Activated naive CD4-positive, alpha-beta T cell treated with anti-CD3 and anti-CD28 coated beads, Interleukin-2, amount 10 ng/mL, durations not matched to agents 7 days and 5 days (primary cell): ENCODE data around the gene FGD4.

Source experiments
- CTCF ChIA-PET: fragments of 350-600 bp; sonication (Branson Sonifier 250); formaldehyde crosslinking; loops from one replicate; lab custom pipeline; 2021; ENCODE audit warnings: antibody characterized with exemption; lab: Charles Lee
- DNase-seq: peaks from one replicate; pipeline ENCODE4 v3.0.0-alpha.2; 2020
- H3K27ac Mint-ChIP-seq: one replicate; pipeline ENCODE4 v1.8.0; 2021; ENCODE audit warnings: mild to moderate bottlenecking, moderate library complexity, mixed read lengths
- H3K27me3 Mint-ChIP-seq: one replicate; pipeline ENCODE4 v1.8.0; 2021; ENCODE audit warnings: mild to moderate bottlenecking, mixed read lengths
- H3K36me3 Mint-ChIP-seq: one replicate; pipeline ENCODE4 v1.8.0; 2021; ENCODE audit warnings: mixed read lengths
- H3K4me1 Mint-ChIP-seq: one replicate; pipeline ENCODE4 v1.8.0; 2021; ENCODE audit warnings: mixed read lengths
- H3K4me3 Mint-ChIP-seq: one replicate; pipeline ENCODE4 v1.8.0; 2021; ENCODE audit warnings: mild to moderate bottlenecking, moderate library complexity, mixed read lengths
- H3K9me3 Mint-ChIP-seq: one replicate; pipeline ENCODE4 v1.8.0; 2021; ENCODE audit warnings: mixed read lengths

The FGD4 gene

DNA sequence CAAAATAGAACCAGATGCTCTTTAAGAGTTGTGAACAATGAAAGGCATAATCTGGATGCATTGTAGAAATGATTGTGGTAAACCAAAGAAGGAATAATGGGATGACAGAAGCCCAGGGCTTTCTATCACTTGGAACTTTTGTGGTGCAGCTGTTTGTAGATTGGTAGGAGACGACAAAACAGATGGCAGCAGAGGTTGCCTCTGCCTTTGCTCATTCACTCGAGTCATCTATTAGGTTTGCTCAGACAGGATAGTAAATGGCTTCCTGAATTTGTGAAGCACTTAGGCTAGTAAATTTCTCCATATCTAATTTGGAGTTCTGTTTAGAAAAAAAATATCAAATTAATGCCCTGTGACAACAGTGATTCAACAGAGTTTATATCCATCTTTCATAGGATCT is 78.4 kb downstream of the FGD4 start:
- CTCF ChIA-PET = no interaction called here
- no peak for DNase-seq
- no peak overlapping the region for H3K27ac Mint-ChIP-seq

GRCh38 chr12:32478166-32478565 is 78.8 kb downstream of the FGD4 start:
- Mint-ChIP-seq H3K36me3 (no peaks in the 10 kb centered on the region), H3K27ac (no peak overlapping the region), H3K9me3 (no peaks in the 10 kb centered on the region), H3K4me1 (peaks cover 4% of the 10 kb centered on the region), H3K27me3 (peaks cover 10% of the 10 kb centered on the region), H3K4me3 (no peak overlapping the region)
- no peak for DNase-seq
- CTCF ChIA-PET = no interaction called here

More for the DNA sequence above, 78.4 kb downstream of the FGD4 start:
- H3K36me3 Mint-ChIP-seq = no peaks in the 10 kb centered on the region
- no peaks in the 10 kb centered on the region for H3K9me3 Mint-ChIP-seq
- peaks cover 11% of the 10 kb centered on the region for H3K27me3 Mint-ChIP-seq
- peaks cover 4% of the 10 kb centered on the region for H3K4me1 Mint-ChIP-seq
- H3K4me3 Mint-ChIP-seq = no peak overlapping the region

- H3K27me3 Mint-ChIP-seq = peaks cover 6% of the 10 kb centered on the region
- CTCF ChIA-PET = no interaction called here
- DNase-seq = no peak
- H3K9me3 Mint-ChIP-seq = no peaks in the 10 kb centered on the region
- no peak overlapping the region for H3K4me3 Mint-ChIP-seq
- no peaks in the 10 kb centered on the region for H3K4me1 Mint-ChIP-seq
- no peaks in the 10 kb centered on the region for H3K36me3 Mint-ChIP-seq
- H3K27ac Mint-ChIP-seq = no peak overlapping the region
Observed at GRCh38 chr12:32478858-32479725, 79.7 kb downstream of the FGD4 start.

DNA sequence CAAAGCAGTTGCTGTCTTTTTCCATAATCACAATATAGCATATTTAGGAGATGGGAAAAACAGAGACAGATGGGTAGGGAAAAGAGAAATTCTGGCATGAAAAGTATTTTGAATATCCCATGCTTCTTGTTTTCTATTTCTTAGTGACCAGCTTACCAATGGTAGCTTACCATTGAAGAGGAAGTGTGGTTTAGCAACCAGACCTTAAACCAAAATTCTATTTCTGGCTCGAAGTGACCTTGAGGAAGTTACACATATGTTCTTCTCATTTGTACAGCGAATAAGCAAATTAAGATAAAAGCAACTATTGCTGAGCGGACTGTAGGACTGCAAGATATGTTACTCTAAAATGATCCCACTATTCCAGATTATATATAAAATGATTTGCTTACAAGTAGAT is 82.9 kb downstream of the FGD4 start:
- Mint-ChIP-seq H3K36me3 (no peaks in the 10 kb centered on the region), H3K9me3 (no peaks in the 10 kb centered on the region), H3K4me3 (no peak overlapping the region), H3K4me1 (no peaks in the 10 kb centered on the region), H3K27me3 (no peaks in the 10 kb centered on the region), H3K27ac (no peak overlapping the region)
- no peak for DNase-seq
- CTCF ChIA-PET = interaction anchor here (0.8 kb wide), 1 partner anchor 27 kb away, joined by 3 read pairs; no protein-coding TSS in a partner anchor

DNA sequence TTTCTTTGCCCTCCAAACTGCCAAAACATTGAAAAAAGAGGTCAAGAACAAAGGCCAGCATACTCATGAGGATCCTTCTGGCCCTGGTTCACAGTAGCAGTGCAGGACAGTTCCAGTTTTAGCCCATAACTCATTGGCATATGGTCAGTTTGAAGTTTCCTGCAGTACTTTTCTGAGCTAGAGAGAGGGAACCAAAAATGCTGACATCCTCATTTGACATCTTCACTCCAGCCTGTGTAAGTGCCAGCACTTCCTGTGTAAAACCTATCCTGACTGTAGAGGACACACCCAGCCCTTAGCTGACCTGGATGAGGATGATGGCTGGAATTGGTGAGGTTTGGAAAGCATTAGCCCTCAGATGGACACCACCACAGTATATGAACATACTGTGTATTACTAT is 84.1 kb downstream of the FGD4 start:
- CTCF ChIA-PET = interaction anchor here (0.6 to 1.4 kb wide), 4 partner anchors 99 to 1080 kb away, joined by 3 read pairs; no protein-coding TSS in a partner anchor
- Mint-ChIP-seq H3K4me1 (no peaks in the 10 kb centered on the region), H3K36me3 (no peaks in the 10 kb centered on the region), H3K27ac (no peak overlapping the region), H3K9me3 (no peaks in the 10 kb centered on the region), H3K27me3 (no peaks in the 10 kb centered on the region), H3K4me3 (no peak overlapping the region)
- no peak for DNase-seq

- Mint-ChIP-seq H3K27ac (no peak overlapping the region), H3K36me3 (no peaks in the 10 kb centered on the region), H3K27me3 (no peaks in the 10 kb centered on the region), H3K9me3 (no peaks in the 10 kb centered on the region), H3K4me3 (no peak overlapping the region), H3K4me1 (no peaks in the 10 kb centered on the region)
- no peak for DNase-seq
- CTCF ChIA-PET = interaction anchor here (0.6 to 1.4 kb wide), 4 partner anchors 98 to 1081 kb away, joined by 3 read pairs; no protein-coding TSS in a partner anchor
Observed at GRCh38 chr12:32483993-32484392, 84.6 kb downstream of the FGD4 start.

DNA sequence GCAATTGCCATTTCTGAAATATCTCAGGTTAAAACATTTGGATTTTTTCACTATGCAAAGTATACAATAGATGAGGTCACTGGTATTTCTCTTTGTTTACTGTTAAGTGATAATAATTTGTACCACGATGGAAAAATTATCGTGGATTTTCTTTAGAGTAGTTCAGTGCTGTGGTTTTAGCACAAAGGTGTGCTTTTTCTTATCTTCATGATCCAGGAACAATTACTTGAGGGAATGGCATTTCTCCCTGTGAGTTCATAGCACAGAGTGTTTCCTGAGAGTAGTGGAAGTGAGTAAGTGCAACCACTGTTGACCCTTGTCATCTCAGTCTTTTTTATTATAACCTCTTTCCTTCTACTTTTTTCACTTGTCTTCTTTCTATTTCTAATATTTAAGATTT is 86.8 kb downstream of the FGD4 start:
- Mint-ChIP-seq H3K9me3 (no peaks in the 10 kb centered on the region), H3K36me3 (no peaks in the 10 kb centered on the region), H3K4me3 (no peak overlapping the region), H3K4me1 (no peaks in the 10 kb centered on the region), H3K27ac (no peak overlapping the region), H3K27me3 (no peaks in the 10 kb centered on the region)
- CTCF ChIA-PET = no interaction called here
- no peak for DNase-seq

GRCh38 chr12:32488132-32488531 is 88.8 kb downstream of the FGD4 start:
- no peak for DNase-seq
- no peaks in the 10 kb centered on the region for H3K4me1 Mint-ChIP-seq
- no peak overlapping the region for H3K4me3 Mint-ChIP-seq
- CTCF ChIA-PET = interaction anchor here (0.7 kb wide), 1 partner anchor 487 kb away, joined by 3 read pairs; no protein-coding TSS in a partner anchor
- no peaks in the 10 kb centered on the region for H3K27me3 Mint-ChIP-seq
- H3K9me3 Mint-ChIP-seq = no peaks in the 10 kb centered on the region
- H3K27ac Mint-ChIP-seq = no peak overlapping the region
- H3K36me3 Mint-ChIP-seq = no peaks in the 10 kb centered on the region

GRCh38 chr12:32489070-32489469 is 89.7 kb downstream of the FGD4 start:
- H3K9me3 Mint-ChIP-seq = no peaks in the 10 kb centered on the region
- no peak overlapping the region for H3K4me3 Mint-ChIP-seq
- DNase-seq = no peak
- no peak overlapping the region for H3K27ac Mint-ChIP-seq
- H3K27me3 Mint-ChIP-seq = no peaks in the 10 kb centered on the region
- no peaks in the 10 kb centered on the region for H3K36me3 Mint-ChIP-seq
- H3K4me1 Mint-ChIP-seq = no peaks in the 10 kb centered on the region
- CTCF ChIA-PET = no interaction called here

GRCh38 chr12:32490801-32491200 is 91.4 kb downstream of the FGD4 start:
- Mint-ChIP-seq H3K27ac (no peak overlapping the region), H3K27me3 (no peaks in the 10 kb centered on the region)
- CTCF ChIA-PET = no interaction called here

DNA sequence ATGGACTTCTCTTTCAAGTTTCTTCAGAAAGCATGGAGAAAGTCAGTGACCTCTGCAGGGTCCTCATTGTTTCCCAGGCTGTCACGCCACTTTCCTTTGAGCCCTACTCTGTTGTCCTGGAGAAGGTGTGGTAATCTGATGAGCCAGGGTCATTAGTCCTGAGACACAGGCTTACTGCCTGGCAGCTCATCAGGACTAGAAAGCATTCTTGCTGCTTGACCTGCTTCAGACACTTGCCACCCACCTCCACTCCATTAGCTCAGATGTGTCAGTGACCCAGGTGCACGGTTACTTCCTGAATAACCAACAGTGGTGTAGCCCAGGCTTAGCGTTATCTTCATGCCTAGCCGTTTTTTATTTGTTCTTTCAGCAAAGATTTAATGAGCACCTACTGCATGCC is 93.9 kb downstream of the FGD4 start:
- H3K4me3 Mint-ChIP-seq = no peak overlapping the region
- H3K9me3 Mint-ChIP-seq = no peaks in the 10 kb centered on the region
- no peaks in the 10 kb centered on the region for H3K36me3 Mint-ChIP-seq
- no peak for DNase-seq
- no peaks in the 10 kb centered on the region for H3K4me1 Mint-ChIP-seq
- H3K27me3 Mint-ChIP-seq = no peaks in the 10 kb centered on the region
- H3K27ac Mint-ChIP-seq = no peak overlapping the region
- CTCF ChIA-PET = no interaction called here

More at GRCh38 chr12:32490801-32491200, 91.4 kb downstream of the FGD4 start:
- H3K9me3 Mint-ChIP-seq = no peaks in the 10 kb centered on the region
- no peaks in the 10 kb centered on the region for H3K4me1 Mint-ChIP-seq
- H3K4me3 Mint-ChIP-seq = no peak overlapping the region
- no peaks in the 10 kb centered on the region for H3K36me3 Mint-ChIP-seq
- DNase-seq = no peak

DNA sequence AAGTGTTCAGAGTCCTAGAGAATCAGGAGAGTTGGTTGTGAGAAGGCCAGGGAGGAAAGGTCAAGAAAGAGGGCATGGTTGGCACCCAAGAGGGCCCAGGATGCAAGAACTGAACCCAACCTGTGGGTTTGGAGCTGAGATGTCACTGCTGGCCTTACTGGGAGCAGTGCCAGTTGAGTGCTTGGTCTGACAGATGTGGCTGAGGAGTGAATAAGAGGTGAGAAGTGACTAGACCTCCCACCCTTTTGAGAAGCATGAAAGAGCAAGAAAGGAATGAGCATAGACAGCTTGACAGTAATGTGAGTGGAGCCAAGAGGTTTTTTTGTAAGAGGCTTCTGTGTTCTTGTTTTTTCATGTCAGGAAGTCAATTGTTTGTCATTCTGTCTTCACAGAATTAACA is 95.3 kb downstream of the FGD4 start:
- Mint-ChIP-seq H3K4me1 (no peaks in the 10 kb centered on the region), H3K27me3 (no peaks in the 10 kb centered on the region), H3K9me3 (no peaks in the 10 kb centered on the region), H3K36me3 (no peaks in the 10 kb centered on the region), H3K4me3 (no peak overlapping the region), H3K27ac (no peak overlapping the region)
- CTCF ChIA-PET = interaction anchor here (0.8 to 1.2 kb wide), 2 partner anchors 19 to 39 kb away, joined by 3 read pairs; no protein-coding TSS in a partner anchor
- no peak for DNase-seq

DNA sequence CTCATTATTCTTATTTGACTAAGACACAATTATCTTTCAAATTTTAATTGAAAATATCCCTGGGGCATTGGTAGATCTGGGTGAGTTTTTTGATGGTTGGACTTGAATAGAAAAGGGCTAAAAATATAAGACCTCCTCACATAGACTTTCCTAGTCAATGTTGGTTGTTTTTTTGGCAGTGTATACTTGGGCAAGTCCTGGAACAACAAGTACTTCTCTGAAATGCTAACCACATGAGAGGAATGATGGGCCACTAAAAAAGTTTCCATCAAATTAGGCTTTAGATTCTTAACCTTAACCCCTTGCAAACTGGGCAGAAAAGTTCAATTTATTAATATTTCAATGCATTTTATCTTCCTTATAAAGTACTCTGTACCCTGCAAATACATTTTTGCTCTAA is 97.6 kb downstream of the FGD4 start:
- CTCF ChIA-PET = no interaction called here
- Mint-ChIP-seq H3K4me3 (no peak overlapping the region), H3K27ac (no peak overlapping the region), H3K27me3 (peaks cover 2% of the 10 kb centered on the region), H3K4me1 (no peaks in the 10 kb centered on the region), H3K36me3 (no peaks in the 10 kb centered on the region), H3K9me3 (no peaks in the 10 kb centered on the region)
- DNase-seq = no peak

GRCh38 chr12:32497864-32498263 is 98.5 kb downstream of the FGD4 start:
- H3K4me1 Mint-ChIP-seq = no peaks in the 10 kb centered on the region
- H3K27me3 Mint-ChIP-seq = peaks cover 4% of the 10 kb centered on the region
- H3K4me3 Mint-ChIP-seq = no peak overlapping the region
- no peak overlapping the region for H3K27ac Mint-ChIP-seq
- DNase-seq = no peak
- CTCF ChIA-PET = no interaction called here
- no peaks in the 10 kb centered on the region for H3K9me3 Mint-ChIP-seq
- no peaks in the 10 kb centered on the region for H3K36me3 Mint-ChIP-seq

GRCh38 chr12:32499048-32499447 is 99.7 kb downstream of the FGD4 start:
- Mint-ChIP-seq H3K4me3 (no peak overlapping the region), H3K27ac (no peak overlapping the region), H3K27me3 (peaks cover 4% of the 10 kb centered on the region), H3K4me1 (no peaks in the 10 kb centered on the region), H3K9me3 (no peaks in the 10 kb centered on the region), H3K36me3 (no peaks in the 10 kb centered on the region)
- CTCF ChIA-PET = interaction anchor here (0.5 kb wide), 1 partner anchor 1229 kb away, joined by 3 read pairs; no protein-coding TSS in a partner anchor
- no peak for DNase-seq
